ENCODE results near the gene XXYLT1. TPM values are rescaled to one million over a fixed set of nuclear protein-coding genes. Genes with fewer than 3 reads are reported as not detected.

Gene XXYLT1
- total and polyA plus RNA-seq, 9 of the 15 experiments (the other 6 are each of a cell fraction or from before 2014, with no cell fraction given) = 1.9 to 18.9 (median 15.0) TPM

DNA sequence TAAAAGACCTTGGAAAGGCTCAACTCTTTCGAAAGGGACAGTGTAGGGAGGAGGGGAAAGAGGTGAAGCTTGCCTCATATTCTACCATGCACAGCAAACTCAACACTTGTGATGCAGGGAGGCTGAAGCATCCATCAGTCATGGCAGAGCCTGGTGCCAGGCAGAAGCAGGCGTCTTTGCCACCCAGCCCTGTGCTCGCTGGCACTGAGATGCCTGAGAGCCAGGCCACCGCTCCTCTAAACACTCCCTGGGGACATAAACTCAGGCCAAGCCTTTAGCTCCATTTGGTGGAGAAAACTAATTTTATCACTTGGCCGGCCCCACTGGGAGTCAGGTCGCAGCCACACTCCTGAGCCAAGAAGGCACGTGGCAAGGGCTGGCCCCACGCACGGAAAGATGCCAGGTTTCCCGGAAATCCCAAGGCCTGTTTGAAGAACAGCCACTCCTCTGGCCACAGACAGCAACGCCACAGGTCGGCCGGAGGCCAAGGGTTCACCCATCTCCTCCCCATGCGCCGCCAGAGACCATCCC, 30.7 kb downstream of the XXYLT1 start (continued):
- TF ChIP-seq, protein P1, sequence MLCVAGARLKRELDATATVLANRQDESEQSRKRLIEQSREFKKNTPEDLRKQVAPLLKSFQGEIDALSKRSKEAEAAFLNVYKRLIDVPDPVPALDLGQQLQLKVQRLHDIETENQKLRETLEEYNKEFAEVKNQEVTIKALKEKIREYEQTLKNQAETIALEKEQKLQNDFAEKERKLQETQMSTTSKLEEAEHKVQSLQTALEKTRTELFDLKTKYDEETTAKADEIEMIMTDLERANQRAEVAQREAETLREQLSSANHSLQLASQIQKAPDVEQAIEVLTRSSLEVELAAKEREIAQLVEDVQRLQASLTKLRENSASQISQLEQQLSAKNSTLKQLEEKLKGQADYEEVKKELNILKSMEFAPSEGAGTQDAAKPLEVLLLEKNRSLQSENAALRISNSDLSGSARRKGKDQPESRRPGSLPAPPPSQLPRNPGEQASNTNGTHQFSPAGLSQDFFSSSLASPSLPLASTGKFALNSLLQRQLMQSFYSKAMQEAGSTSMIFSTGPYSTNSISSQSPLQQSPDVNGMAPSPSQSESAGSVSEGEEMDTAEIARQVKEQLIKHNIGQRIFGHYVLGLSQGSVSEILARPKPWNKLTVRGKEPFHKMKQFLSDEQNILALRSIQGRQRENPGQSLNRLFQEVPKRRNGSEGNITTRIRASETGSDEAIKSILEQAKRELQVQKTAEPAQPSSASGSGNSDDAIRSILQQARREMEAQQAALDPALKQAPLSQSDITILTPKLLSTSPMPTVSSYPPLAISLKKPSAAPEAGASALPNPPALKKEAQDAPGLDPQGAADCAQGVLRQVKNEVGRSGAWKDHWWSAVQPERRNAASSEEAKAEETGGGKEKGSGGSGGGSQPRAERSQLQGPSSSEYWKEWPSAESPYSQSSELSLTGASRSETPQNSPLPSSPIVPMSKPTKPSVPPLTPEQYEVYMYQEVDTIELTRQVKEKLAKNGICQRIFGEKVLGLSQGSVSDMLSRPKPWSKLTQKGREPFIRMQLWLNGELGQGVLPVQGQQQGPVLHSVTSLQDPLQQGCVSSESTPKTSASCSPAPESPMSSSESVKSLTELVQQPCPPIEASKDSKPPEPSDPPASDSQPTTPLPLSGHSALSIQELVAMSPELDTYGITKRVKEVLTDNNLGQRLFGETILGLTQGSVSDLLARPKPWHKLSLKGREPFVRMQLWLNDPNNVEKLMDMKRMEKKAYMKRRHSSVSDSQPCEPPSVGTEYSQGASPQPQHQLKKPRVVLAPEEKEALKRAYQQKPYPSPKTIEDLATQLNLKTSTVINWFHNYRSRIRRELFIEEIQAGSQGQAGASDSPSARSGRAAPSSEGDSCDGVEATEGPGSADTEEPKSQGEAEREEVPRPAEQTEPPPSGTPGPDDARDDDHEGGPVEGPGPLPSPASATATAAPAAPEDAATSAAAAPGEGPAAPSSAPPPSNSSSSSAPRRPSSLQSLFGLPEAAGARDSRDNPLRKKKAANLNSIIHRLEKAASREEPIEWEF (CRISPR knock-in tag; IDR thresholded peaks at IDR 0.05) = no peak
- no peak for TF ChIP-seq HEY1 (CRISPR knock-in tag; IDR thresholded peaks at IDR 0.05; ENCODE audit: borderline replicate concordance)

DNA sequence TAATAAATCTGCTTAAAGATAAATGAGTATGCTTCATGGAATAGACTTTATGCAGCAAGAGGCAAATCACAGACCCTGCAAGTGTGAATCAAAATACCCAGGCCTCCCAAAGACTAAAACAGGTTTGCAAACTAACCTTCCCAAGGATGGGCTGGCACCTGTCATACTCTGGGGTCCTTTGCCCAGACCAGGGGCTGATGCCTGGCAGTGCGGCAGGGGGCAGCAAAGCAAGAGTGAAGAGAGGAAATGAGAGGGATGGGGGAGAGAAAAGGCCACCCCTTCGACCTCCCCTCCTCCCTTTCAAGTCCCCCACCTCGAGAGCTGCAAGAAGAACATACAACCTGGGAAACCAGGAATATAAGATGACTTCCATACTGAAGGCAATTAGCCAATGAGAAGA, 31.8 kb downstream of the XXYLT1 start:
- Histone ChIP-seq H3K27ac (ENCODE audit: extremely low read depth, low read depth, low read length) (no peak overlapping the region), H3K4me1 (replicated peaks in 1 of 2; ENCODE audit: control insufficient read depth in 2 of 2, insufficient read depth in 2 of 2, low read length in 2 of 2) (no peaks in the 10 kb centered on the region), H3K36me3 (ENCODE audit: control insufficient read depth, insufficient read depth, low read length) (peaks cover 7% of the 10 kb centered on the region; the same call in 1 of the 3 replicates), H3K9me1 (ENCODE audit: control insufficient read depth, insufficient read depth, low read length) (no peaks in the 10 kb centered on the region), H2AFZ (ENCODE audit: low read depth, low read length) (no peak overlapping the region), H4K20me1 (replicated peaks; ENCODE audit: control insufficient read depth, insufficient read depth, low read length) (no peaks in the 10 kb centered on the region), H3K9ac (ENCODE audit: insufficient read depth in 1 of 2, low read depth in 2 of 2, low read length in 2 of 2) (no peak overlapping the region), H3K9me3 (replicated peaks; ENCODE audit: control insufficient read depth, insufficient read depth, low read depth, low read length) (peaks cover 9% of the 10 kb centered on the region; the same call in 1 of the 2 replicates), H3K79me2 (ENCODE audit: control insufficient read depth, insufficient read depth, low read length) (no peaks in the 10 kb centered on the region), H3K27me3 (ENCODE audit: control insufficient read depth in 2 of 2, insufficient read depth in 2 of 2, low read length in 2 of 2) (no peaks in the 10 kb centered on the region), H3K4me3 (no peak overlapping the region), H3K4me2 (ENCODE audit: insufficient read depth, low read length) (no peak overlapping the region)
- no TSS peak for BruUV-seq (replicated peaks)
- POLR2A ChIA-PET = no interaction called here
- DNase-seq (ENCODE audit: extremely low read depth in 1 of 4, low spot score in 3 of 4) (no peak), ATAC-seq (no peak), FAIRE-seq (no peak)
- in situ Hi-C loops (cut with MboI) = no loop called here
- intact Hi-C loops (cut with micrococcal nuclease) = no loop called here
- 47% methylated on average over 3 of the region's 3 CpGs for WGBS (ENCODE audit: insufficient coverage, low coverage, missing lambda C conversion rate)
- CTCF ChIA-PET (ENCODE audit: low intra/inter-chr PET ratio) = no interaction called here
- TF ChIP-seq TRIM24 (IDR thresholded peaks at IDR 0.05) = no peak
- TF ChIP-seq, protein P2, sequence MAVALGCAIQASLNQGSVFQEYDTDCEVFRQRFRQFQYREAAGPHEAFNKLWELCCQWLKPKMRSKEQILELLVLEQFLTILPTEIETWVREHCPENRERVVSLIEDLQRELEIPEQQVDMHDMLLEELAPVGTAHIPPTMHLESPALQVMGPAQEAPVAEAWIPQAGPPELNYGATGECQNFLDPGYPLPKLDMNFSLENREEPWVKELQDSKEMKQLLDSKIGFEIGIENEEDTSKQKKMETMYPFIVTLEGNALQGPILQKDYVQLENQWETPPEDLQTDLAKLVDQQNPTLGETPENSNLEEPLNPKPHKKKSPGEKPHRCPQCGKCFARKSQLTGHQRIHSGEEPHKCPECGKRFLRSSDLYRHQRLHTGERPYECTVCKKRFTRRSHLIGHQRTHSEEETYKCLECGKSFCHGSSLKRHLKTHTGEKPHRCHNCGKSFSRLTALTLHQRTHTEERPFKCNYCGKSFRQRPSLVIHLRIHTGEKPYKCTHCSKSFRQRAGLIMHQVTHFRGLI (CRISPR knock-in tag; IDR thresholded peaks at IDR 0.05) = no peak
- no peak for TF ChIP-seq GTF2F1 (IDR thresholded peaks at IDR 0.05; ENCODE audit: low read depth, low read length)
- TF ChIP-seq, protein P3, sequence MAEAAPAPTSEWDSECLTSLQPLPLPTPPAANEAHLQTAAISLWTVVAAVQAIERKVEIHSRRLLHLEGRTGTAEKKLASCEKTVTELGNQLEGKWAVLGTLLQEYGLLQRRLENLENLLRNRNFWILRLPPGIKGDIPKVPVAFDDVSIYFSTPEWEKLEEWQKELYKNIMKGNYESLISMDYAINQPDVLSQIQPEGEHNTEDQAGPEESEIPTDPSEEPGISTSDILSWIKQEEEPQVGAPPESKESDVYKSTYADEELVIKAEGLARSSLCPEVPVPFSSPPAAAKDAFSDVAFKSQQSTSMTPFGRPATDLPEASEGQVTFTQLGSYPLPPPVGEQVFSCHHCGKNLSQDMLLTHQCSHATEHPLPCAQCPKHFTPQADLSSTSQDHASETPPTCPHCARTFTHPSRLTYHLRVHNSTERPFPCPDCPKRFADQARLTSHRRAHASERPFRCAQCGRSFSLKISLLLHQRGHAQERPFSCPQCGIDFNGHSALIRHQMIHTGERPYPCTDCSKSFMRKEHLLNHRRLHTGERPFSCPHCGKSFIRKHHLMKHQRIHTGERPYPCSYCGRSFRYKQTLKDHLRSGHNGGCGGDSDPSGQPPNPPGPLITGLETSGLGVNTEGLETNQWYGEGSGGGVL (CRISPR knock-in tag; IDR thresholded peaks at IDR 0.05) = no peak
- TF ChIP-seq, protein P4, sequence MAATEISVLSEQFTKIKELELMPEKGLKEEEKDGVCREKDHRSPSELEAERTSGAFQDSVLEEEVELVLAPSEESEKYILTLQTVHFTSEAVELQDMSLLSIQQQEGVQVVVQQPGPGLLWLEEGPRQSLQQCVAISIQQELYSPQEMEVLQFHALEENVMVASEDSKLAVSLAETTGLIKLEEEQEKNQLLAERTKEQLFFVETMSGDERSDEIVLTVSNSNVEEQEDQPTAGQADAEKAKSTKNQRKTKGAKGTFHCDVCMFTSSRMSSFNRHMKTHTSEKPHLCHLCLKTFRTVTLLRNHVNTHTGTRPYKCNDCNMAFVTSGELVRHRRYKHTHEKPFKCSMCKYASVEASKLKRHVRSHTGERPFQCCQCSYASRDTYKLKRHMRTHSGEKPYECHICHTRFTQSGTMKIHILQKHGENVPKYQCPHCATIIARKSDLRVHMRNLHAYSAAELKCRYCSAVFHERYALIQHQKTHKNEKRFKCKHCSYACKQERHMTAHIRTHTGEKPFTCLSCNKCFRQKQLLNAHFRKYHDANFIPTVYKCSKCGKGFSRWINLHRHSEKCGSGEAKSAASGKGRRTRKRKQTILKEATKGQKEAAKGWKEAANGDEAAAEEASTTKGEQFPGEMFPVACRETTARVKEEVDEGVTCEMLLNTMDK (IDR thresholded peaks at IDR 0.05; ENCODE audit: borderline replicate concordance, insufficient read depth, low read depth, low read length, poor library complexity, severe bottlenecking) = no peak
- TF ChIP-seq TAF15 (IDR thresholded peaks at IDR 0.05; ENCODE audit: low read depth, low read length) = no peak

All from K562 (cell line).